Activated CD8-positive, alpha-beta T cell treated with anti-CD3 and anti-CD28 coated beads for 36 hours (primary cell): ENCODE measurements around the gene RFC2. TPM values are rescaled to one million over a fixed set of nuclear protein-coding genes. Genes with fewer than 3 reads are reported as not detected.

ENCODE experiments used
- ATAC-seq: fragments of 200-7000 bp; cut with Tn5 transposase; one replicate; pipeline ENCODE4 v1.10.0; 2021; ENCODE audit warnings: mild to moderate bottlenecking, moderate library complexity
- CTCF ChIA-PET: fragments of 350-600 bp; sonication (Branson Sonifier 250); formaldehyde crosslinking; loops from one replicate; lab custom pipeline; 2021; ENCODE audit warnings: antibody characterized with exemption; lab: Charles Lee
- POLR2A ChIA-PET: fragments of 350-600 bp; sonication (Branson Sonifier 250); formaldehyde crosslinking; loops from one replicate; lab custom pipeline; 2021; ENCODE audit warnings: antibody characterized with exemption; lab: Charles Lee
- DNase-seq: peaks from one replicate; pipeline ENCODE4 v3.0.0-alpha.2; 2020
- H3K27ac Mint-ChIP-seq: one replicate; pipeline ENCODE4 v1.8.0; 2021; ENCODE audit warnings: mild to moderate bottlenecking, mixed read lengths
- H3K27me3 Mint-ChIP-seq: one replicate; pipeline ENCODE4 v1.8.0; 2021; ENCODE audit warnings: mixed read lengths
- H3K36me3 Mint-ChIP-seq: one replicate; pipeline ENCODE4 v1.8.0; 2021; ENCODE audit warnings: low read depth, mixed read lengths
- H3K4me1 Mint-ChIP-seq: one replicate; pipeline ENCODE4 v1.8.0; 2021; ENCODE audit warnings: low read depth, mixed read lengths
- H3K4me3 Mint-ChIP-seq: one replicate; pipeline ENCODE4 v1.8.0; 2021; ENCODE audit warnings: mild to moderate bottlenecking, moderate library complexity, mixed read lengths
- H3K9me3 Mint-ChIP-seq: one replicate; pipeline ENCODE4 v1.8.0; 2021; ENCODE audit warnings: mixed read lengths
- CTCF ChIP-seq: fragments of 200-600 bp; IDR thresholded peaks from one replicate; pipeline ENCODE4 v1.8.0; 2022; ENCODE audit warnings: antibody characterized with exemption, mild to moderate bottlenecking
- intact Hi-C: fragments of 100-400 bp; cut with micrococcal nuclease; formaldehyde crosslinking; loops from one replicate; pipeline ENCODE4 v1.10.0; 2022
- total RNA-seq, 2 experiments: library from RNA; stranded (reverse); gene quantifications; one replicate each; pipeline ENCODE4 v1.2.3, GENCODE V29; 2021

The RFC2 gene
- total RNA-seq, 2 experiments from 2014 or later, result 90.7 to 91.8 TPM

- CTCF ChIA-PET, result interaction anchor here (1.7 to 2.4 kb wide), 3 partner anchors 9 to 116 kb away, joined by 6 to 11 read pairs (median 9); no protein-coding TSS in a partner anchor
- POLR2A ChIA-PET, result interaction anchor here (0.5 kb wide), 1 partner anchor 34 kb away, joined by 3 read pairs; no protein-coding TSS in a partner anchor
- DNase-seq, result no peak
- peaks cover 14% of the 10 kb centered on the region for H3K4me1 Mint-ChIP-seq
- H3K36me3 Mint-ChIP-seq, result no peaks in the 10 kb centered on the region
- H3K9me3 Mint-ChIP-seq, result no peaks in the 10 kb centered on the region
- H3K27me3 Mint-ChIP-seq, result peaks cover 22% of the 10 kb centered on the region
- H3K4me3 Mint-ChIP-seq, result no peak overlapping the region
- intact Hi-C loops, result no loop called here
- no peak for ATAC-seq
- TF ChIP-seq CTCF, result no peak
- no peak overlapping the region for H3K27ac Mint-ChIP-seq
Measured at GRCh38 chr7:74284781-74285259, 30.6 kb upstream of the RFC2 start.

- Mint-ChIP-seq H3K4me3 (no peak overlapping the region), H3K9me3 (no peaks in the 10 kb centered on the region), H3K27ac (no peak overlapping the region), H3K36me3 (no peaks in the 10 kb centered on the region), H3K27me3 (peaks cover 21% of the 10 kb centered on the region), H3K4me1 (peaks cover 16% of the 10 kb centered on the region)
- no peak for TF ChIP-seq CTCF
- ATAC-seq (no peak), DNase-seq (no peak)
- ChIA-PET POLR2A (no interaction called here), CTCF (interaction anchor here (1.7 to 2.4 kb wide), 3 partner anchors 8 to 117 kb away, joined by 6 to 11 read pairs (median 9); no protein-coding TSS in a partner anchor)
- intact Hi-C loops, result no loop called here
Measured at GRCh38 chr7:74283858-74284447, 29.8 kb upstream of the RFC2 start.

- Mint-ChIP-seq H3K9me3 (no peaks in the 10 kb centered on the region), H3K36me3 (no peaks in the 10 kb centered on the region), H3K27ac (no peak overlapping the region), H3K4me3 (no peak overlapping the region), H3K27me3 (peaks cover 13% of the 10 kb centered on the region), H3K4me1 (peaks cover 5% of the 10 kb centered on the region)
- TF ChIP-seq CTCF, result no peak
- no peak for ATAC-seq
- no peak for DNase-seq
- ChIA-PET POLR2A (no interaction called here), CTCF (interaction anchor here (1.7 kb wide), 1 partner anchor 118 kb away, joined by 6 read pairs; no protein-coding TSS in a partner anchor)
- intact Hi-C loops, result no loop called here
Measured at GRCh38 chr7:74282748-74283459, 28.7 kb upstream of the RFC2 start.

GRCh38 chr7:74280985-74281384 lies 26.8 kb upstream of the RFC2 start:
- Mint-ChIP-seq H3K27me3 (peaks cover 9% of the 10 kb centered on the region), H3K27ac (no peak overlapping the region), H3K4me3 (no peak overlapping the region), H3K4me1 (peaks cover 5% of the 10 kb centered on the region), H3K36me3 (no peaks in the 10 kb centered on the region), H3K9me3 (no peaks in the 10 kb centered on the region)
- CTCF ChIA-PET, result interaction anchor here (2.9 kb wide), 1 partner anchor 120 kb away, joined by 8 read pairs; no protein-coding TSS in a partner anchor
- ATAC-seq, result no peak
- POLR2A ChIA-PET, result no interaction called here
- intact Hi-C loops, result no loop called here
- TF ChIP-seq CTCF, result no peak
- DNase-seq, result no peak

GRCh38 chr7:74277636-74278035 lies 23.4 kb upstream of the RFC2 start:
- no peak for TF ChIP-seq CTCF
- intact Hi-C loops, result loop anchor here (5.0 to 10.0 kb wide), 2 partner anchors 107 to 195 kb away; partner anchors contain the start of gene LIMK1
- POLR2A ChIA-PET, result no interaction called here
- peaks cover 7% of the 10 kb centered on the region for H3K4me1 Mint-ChIP-seq
- no peaks in the 10 kb centered on the region for H3K9me3 Mint-ChIP-seq
- CTCF ChIA-PET, result no interaction called here
- H3K4me3 Mint-ChIP-seq, result no peak overlapping the region
- peaks cover 4% of the 10 kb centered on the region for H3K27me3 Mint-ChIP-seq
- no peaks in the 10 kb centered on the region for H3K36me3 Mint-ChIP-seq
- H3K27ac Mint-ChIP-seq, result no peak overlapping the region
- DNase-seq (no peak), ATAC-seq (no peak)
